HepG2 (cell line): ENCODE results near the gene SEC16A. TPM values are rescaled to one million over a fixed set of nuclear protein-coding genes. Genes with fewer than 3 reads are reported as not detected.

Experiments
- CBX2 ChIP-seq, 2 experiments: fragments of 200-600 bp in 1 of 2; sonication (generic); formaldehyde crosslinking in 1 of 2; IDR thresholded peaks; 2 replicates each; pipeline versions ENCODE4 v1.7.0 to v1.8.1; 2018 to 2022; ENCODE audit warnings: low read depth in 2 of 2, low read length in 1 of 2, mild to moderate bottlenecking in 1 of 2, missing genetic modification reagents in 1 of 2
- ZFP36 ChIP-seq: fragments of 150-350 bp; IDR thresholded peaks from 2 replicates; pipeline ENCODE4 v1.6.1; 2018; ENCODE audit warnings: borderline replicate concordance, low read length, low read depth; ENCODE audit not compliant: partially characterized antibody
- ZNF225 ChIP-seq: sonication (generic); formaldehyde crosslinking; IDR thresholded peaks from 2 replicates; pipeline ENCODE4 v1.4.0; 2020; ENCODE audit warnings: mild to moderate bottlenecking, missing genetic modification reagents
- polyA plus RNA-seq, 8 experiments: library from polyadenylated mRNA; depleted of rRNA in 3 of 8; stranded (reverse) in 7 of 8; unstranded in 1 of 8; fragments of >200 nt; fragmentation: Illumina TruSeq in 4 of 8; extraction: Trizol in 4 of 8; gene quantifications; 2 replicates each; pipeline versions ENCODE4 v1.2.1 to v1.2.3, GENCODE V29; 2011 to 2016; ENCODE audit warnings: low read depth in 4 of 8, missing spikeins in 1 of 8, mixed read lengths in 1 of 8; ENCODE audit not compliant: insufficient read depth in 1 of 8
- total RNA-seq, 5 experiments: library from RNA; depleted of rRNA; stranded (reverse); fragments of >200 nt; fragmentation: Illumina TruSeq; extraction: Trizol; gene quantifications; 2 replicates each; pipeline ENCODE4 v1.2.3, GENCODE V29; 2016; ENCODE audit warnings: low read depth in 1 of 5
- TF ChIP-seq, protein P1 (sequence below): sonication (generic); formaldehyde crosslinking; IDR thresholded peaks from one replicate; pipeline ENCODE4 v1.5.1; 2020; ENCODE audit warnings: mild to moderate bottlenecking, missing genetic modification reagents; ENCODE audit errors: not compliant biosample characterization
- TF ChIP-seq, protein P2 (sequence below): sonication (generic); formaldehyde crosslinking; IDR thresholded peaks from 2 replicates; pipeline ENCODE4 v1.4.0; 2020; ENCODE audit warnings: missing genetic modification reagents

The SEC16A gene
- total and polyA plus RNA-seq, 2 of the 13 experiments (the other 11 are each of a cell fraction or from before 2014, with no cell fraction given), result 15.9 to 18.9 TPM

DNA sequence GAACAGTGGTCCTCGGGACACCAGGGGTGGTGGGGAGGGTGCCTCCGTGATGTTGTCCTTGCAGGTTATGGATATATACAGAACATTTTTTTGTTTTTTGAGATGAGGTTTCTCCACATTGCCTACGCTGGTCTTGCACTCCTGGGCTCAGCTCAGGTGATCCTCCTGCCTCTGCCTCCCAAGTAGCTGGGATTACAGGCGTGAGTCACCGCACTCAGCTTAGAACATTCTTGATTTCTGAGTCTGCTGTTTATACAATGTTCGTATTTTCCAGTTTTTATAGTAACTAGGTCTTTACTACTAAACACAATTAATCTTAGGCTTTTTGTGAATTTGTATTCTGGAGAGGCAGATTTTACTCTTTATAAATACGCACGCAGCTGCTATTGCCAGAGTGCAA is 66.4 kb downstream of the SEC16A start (continued):
- TF ChIP-seq, protein P1, sequence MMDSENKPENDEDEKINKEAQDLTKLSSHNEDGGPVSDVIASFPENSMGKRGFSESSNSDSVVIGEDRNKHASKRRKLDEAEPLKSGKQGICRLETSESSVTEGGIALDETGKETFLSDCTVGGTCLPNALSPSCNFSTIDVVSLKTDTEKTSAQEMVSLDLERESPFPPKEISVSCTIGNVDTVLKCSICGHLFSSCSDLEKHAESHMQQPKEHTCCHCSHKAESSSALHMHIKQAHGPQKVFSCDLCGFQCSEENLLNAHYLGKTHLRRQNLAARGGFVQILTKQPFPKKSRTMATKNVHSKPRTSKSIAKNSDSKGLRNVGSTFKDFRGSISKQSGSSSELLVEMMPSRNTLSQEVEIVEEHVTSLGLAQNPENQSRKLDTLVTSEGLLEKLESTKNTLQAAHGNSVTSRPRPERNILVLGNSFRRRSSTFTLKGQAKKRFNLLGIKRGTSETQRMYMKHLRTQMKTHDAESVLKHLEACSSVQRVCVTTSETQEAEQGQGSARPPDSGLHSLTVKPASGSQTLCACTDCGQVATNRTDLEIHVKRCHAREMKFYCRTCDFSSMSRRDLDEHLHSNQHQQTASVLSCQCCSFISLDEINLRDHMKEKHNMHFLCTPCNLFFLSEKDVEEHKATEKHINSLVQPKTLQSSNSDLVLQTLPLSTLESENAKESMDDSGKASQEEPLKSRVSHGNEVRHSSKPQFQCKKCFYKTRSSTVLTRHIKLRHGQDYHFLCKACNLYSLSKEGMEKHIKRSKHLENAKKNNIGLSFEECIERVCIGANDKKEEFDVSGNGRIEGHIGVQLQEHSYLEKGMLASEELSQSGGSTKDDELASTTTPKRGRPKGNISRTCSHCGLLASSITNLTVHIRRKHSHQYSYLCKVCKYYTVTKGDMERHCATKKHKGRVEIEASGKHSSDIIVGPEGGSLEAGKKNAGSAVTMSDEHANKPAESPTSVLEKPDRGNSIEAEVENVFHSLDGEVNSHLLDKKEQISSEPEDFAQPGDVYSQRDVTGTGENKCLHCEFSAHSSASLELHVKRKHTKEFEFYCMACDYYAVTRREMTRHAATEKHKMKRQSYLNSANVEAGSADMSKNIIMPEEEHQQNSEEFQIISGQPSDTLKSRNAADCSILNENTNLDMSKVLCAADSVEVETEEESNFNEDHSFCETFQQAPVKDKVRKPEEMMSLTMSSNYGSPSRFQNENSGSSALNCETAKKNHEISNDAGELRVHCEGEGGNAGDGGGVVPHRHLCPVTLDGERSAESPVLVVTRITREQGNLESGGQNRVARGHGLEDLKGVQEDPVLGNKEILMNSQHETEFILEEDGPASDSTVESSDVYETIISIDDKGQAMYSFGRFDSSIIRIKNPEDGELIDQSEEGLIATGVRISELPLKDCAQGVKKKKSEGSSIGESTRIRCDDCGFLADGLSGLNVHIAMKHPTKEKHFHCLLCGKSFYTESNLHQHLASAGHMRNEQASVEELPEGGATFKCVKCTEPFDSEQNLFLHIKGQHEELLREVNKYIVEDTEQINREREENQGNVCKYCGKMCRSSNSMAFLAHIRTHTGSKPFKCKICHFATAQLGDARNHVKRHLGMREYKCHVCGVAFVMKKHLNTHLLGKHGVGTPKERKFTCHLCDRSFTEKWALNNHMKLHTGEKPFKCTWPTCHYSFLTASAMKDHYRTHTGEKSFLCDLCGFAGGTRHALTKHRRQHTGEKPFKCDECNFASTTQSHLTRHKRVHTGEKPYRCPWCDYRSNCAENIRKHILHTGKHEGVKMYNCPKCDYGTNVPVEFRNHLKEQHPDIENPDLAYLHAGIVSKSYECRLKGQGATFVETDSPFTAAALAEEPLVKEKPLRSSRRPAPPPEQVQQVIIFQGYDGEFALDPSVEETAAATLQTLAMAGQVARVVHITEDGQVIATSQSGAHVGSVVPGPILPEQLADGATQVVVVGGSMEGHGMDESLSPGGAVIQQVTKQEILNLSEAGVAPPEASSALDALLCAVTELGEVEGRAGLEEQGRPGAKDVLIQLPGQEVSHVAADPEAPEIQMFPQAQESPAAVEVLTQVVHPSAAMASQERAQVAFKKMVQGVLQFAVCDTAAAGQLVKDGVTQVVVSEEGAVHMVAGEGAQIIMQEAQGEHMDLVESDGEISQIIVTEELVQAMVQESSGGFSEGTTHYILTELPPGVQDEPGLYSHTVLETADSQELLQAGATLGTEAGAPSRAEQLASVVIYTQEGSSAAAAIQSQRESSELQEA (CRISPR knock-in tag), result no peak
- TF ChIP-seq, protein P2, sequence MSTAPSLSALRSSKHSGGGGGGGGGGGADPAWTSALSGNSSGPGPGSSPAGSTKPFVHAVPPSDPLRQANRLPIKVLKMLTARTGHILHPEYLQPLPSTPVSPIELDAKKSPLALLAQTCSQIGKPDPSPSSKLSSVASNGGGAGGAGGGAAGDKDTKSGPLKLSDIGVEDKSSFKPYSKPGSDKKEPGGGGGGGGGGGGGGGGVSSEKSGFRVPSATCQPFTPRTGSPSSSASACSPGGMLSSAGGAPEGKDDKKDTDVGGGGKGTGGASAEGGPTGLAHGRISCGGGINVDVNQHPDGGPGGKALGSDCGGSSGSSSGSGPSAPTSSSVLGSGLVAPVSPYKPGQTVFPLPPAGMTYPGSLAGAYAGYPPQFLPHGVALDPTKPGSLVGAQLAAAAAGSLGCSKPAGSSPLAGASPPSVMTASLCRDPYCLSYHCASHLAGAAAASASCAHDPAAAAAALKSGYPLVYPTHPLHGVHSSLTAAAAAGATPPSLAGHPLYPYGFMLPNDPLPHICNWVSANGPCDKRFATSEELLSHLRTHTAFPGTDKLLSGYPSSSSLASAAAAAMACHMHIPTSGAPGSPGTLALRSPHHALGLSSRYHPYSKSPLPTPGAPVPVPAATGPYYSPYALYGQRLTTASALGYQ, result no peak
- TF ChIP-seq ZFP36, result no peak
- TF ChIP-seq CBX2 (IDR thresholded peaks at IDR 0.05; ENCODE audit: low read depth, low read length), result no peak
- no peak for TF ChIP-seq CBX2 (CRISPR knock-in tag; IDR thresholded peaks at IDR 0.05; ENCODE audit: low read depth)
- no peak for TF ChIP-seq ZNF225 (CRISPR knock-in tag)
- TF ChIP-seq, all 625 proteins: peak for 0
